Pancreas (tissue), 10 donors: ENCODE data around the gene GLG1. TPM values are rescaled to one million over a fixed set of nuclear protein-coding genes. Genes with fewer than 3 reads are reported as not detected.

Experiments used
- ATAC-seq, 4 donors: fragments of 200-7000 bp; cut with Tn5 transposase; one replicate each; pipeline versions ENCODE4 v1.8.0 to v1.9.1; 2020; ENCODE audit warnings: mild to moderate bottlenecking in 4 of 4, moderate library complexity in 4 of 4
- DNase-seq, 6 donors: peaks; one replicate each; pipeline ENCODE4 v3.0.0-alpha.2; 2020
- FAIRE-seq: peaks from 2 replicates; lab custom pipeline; 2012; peaks lifted over from hg19 to GRCh38; lab: Jason Lieb, UNC
- H3K27ac ChIP-seq, 4 donors: fragments of 200-600 bp; sonication (generic); 1 replicate in 3 of 4; 2 replicates in 1 of 4; pipeline versions ENCODE4 v1.5.0 to v1.8.0; 2020
- H3K27me3 ChIP-seq, 4 donors: fragments of 200-600 bp; one replicate each; pipeline ENCODE4 v1.8.0; 2021
- H3K36me3 ChIP-seq, 3 donors: fragments of 200-600 bp; sonication (generic) in 1 of 3; one replicate each; pipeline versions ENCODE4 v1.5.0 to v1.8.0; 2020 to 2021
- H3K4me1 ChIP-seq, 3 donors: fragments of 200-600 bp; one replicate each; pipeline ENCODE4 v1.8.0; 2021
- H3K4me3 ChIP-seq, 4 donors: fragments of 200-600 bp; sonication (generic) in 2 of 4; one replicate each; pipeline versions ENCODE4 v1.5.0 to v1.8.0; 2020 to 2021
- H3K9me3 ChIP-seq, 4 donors: fragments of 200-600 bp; one replicate each; pipeline ENCODE4 v1.8.0; 2021
- CTCF ChIP-seq, 4 donors: fragments of 200-600 bp; sonication (generic) in 3 of 4; IDR thresholded peaks; one replicate each; pipeline versions ENCODE4 v1.5.0 to v1.8.0; 2021; ENCODE audit warnings: antibody characterized with exemption in 4 of 4
- WGBS, 2 donors: extraction: QIAGEN DNeasy Blood & Tissue Kit; methylation state at CpG; one replicate each; pipeline ENCODE4 v1.1.7; 2013; 5-methylcytosine and 5-hydroxymethylcytosine counted together
- intact Hi-C, 3 donors: fragments of 100-400 bp; cut with DNase I; formaldehyde crosslinking; loops; one replicate each; pipeline versions ENCODE4 v1.11.1 to v1.14.2; 2022
- polyA plus RNA-seq, 2 donors: library from polyadenylated mRNA; stranded (reverse); fragments of 200-250 nt; gene quantifications; one replicate each; pipeline ENCODE4 v1.2.3, GENCODE V29; 2013
- total RNA-seq, 6 donors: library from RNA; stranded (reverse); fragmentation: NEBNext Ultra II Directional in 4 of 6; extraction: Animal tissue kit (Norgen Biotek cat#: 25700) in 4 of 6; gene quantifications; one replicate each; pipeline versions ENCODE4 v1.2.1 to v1.2.4, GENCODE V29; 2021 to 2023
- donor health status: healthy with polysubstance abuse.
- donor health status: DM: no; HTN: no; CAD: no; lungs with moderate emphysema.
- donor health status: DM: no; HTN: no; CAD: no.
- donor health status: control.
- donor health status: control.
- donor health status: Bipolar disorder and iron deficiency.
- donor health status: DM: yes; HTN: yes; CAD: no.
- donor health status: DM: no; HTN: no; CAD: no.
- donor health status: DM: no; HTN: no; CAD: no.
- donor health status: DM: yes; HTN: yes; CAD: no.

The GLG1 gene
- total and polyA plus RNA-seq, 8 donors = 30.6 to 93.2 (median 72.0) TPM

DNA sequence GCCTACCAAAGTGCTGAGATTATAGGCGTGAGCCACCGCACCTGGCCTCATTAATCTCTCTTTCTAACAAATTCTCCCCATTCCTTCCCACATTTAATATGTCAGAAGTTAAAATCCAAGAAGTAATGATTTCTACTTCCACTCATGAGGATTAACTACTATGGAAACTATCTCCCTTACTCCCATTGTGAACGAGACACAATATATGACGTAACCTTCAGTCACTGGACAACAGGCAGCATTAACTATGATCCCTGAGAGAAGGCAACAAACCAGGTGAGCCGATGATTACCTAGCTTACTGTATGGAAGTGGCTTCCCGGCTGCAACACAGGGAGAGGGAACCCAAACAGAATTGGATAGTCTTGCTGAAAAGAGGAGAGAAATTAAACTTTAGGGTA, 20.0 kb downstream of the GLG1 start:
- DNase-seq = no peak
- H3K27me3 ChIP-seq = no peaks in the 10 kb centered on the region
- TF ChIP-seq CTCF (IDR thresholded peaks at IDR 0.05) = no peak
- H3K27ac ChIP-seq = no peak overlapping the region
- whole genome bisulfite sequencing, 2 donors = 58 to 68% methylated on average over 6 of the region's 6 CpGs
- no peaks in the 10 kb centered on the region for H3K36me3 ChIP-seq
- ATAC-seq = peak in 2 of 4 donors; percentile 26 to 38
- intact Hi-C loops = no loop called here
- FAIRE-seq = no peak
- no peaks in the 10 kb centered on the region for H3K4me1 ChIP-seq
- H3K4me3 ChIP-seq = no peak overlapping the region
- no peaks in the 10 kb centered on the region for H3K9me3 ChIP-seq

DNA sequence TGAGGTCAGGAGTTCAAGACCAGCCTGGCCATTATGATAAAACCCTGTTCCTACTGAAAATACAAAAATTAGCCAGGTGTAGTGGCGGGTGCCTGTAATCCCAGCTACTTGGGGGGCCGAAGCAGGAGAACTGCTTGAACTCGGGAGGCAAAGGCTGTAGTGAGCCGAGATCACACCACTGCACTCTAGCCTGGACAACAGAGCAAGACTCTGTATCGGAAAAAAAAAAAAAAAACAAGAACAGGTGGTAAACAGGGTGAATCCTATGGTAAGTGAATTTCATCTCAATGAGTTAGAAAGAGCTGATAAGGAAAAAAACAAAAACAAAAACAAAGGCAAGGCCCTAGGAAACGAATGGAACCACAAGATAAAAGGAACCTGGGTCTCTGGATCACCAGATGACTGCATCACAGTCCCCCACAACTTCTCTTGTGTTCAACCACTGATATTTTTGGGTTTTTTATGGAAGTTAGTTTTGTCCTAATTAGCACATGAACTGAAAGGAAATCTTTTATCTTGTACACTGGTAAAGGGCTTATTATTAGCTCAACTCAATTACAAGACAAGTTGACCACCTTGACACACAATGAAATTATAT, 21.0 kb downstream of the GLG1 start:
- DNase-seq = no peak
- TF ChIP-seq CTCF (IDR thresholded peaks at IDR 0.05) = no peak
- H3K27ac ChIP-seq = no peak overlapping the region
- H3K9me3 ChIP-seq = no peaks in the 10 kb centered on the region
- no peaks in the 10 kb centered on the region for H3K4me1 ChIP-seq
- H3K36me3 ChIP-seq = no peaks in the 10 kb centered on the region
- no peak for FAIRE-seq
- no peaks in the 10 kb centered on the region for H3K27me3 ChIP-seq
- no peak for ATAC-seq
- WGBS, 2 donors = 89 to 92% methylated on average over 6 of the region's 6 CpGs
- intact Hi-C loops = no loop called here
- no peak overlapping the region for H3K4me3 ChIP-seq

DNA sequence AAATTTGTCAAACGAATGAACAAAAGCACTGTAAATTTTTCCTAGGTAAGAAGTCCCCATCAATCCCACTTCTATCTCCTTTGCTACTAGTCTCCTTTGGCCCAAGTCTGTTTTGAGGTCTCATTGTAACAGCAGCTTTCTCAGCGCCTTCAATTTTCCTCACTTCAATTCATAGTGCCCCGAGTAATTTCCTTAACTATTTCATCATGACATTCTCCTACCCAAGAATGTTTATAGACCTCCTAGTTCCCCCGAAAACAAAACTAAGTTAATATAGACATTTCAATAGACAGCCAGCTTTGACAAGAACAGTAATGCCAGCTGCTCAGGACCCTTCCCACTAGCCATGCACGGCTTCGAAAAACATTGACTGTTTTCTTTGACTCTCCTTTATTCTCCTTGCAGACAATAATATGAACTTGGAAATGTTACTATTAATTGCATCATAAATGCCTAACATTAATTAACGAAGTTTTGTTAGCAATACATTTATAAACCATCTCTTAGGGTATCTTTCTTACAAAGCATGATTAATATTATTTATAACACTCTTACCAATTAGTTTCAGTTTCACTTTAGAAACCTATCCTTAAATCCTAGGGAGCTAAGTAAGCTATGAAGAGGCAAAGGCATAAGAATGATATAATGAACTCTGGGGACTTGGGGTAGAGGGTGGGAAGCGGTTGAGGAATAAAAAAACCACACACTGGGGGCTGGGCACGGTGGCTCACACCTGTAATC, 22.8 kb downstream of the GLG1 start:
- ATAC-seq = no peak
- H3K27ac ChIP-seq = no peak overlapping the region
- H3K36me3 ChIP-seq = no peaks in the 10 kb centered on the region
- no peaks in the 10 kb centered on the region for H3K4me1 ChIP-seq
- no peaks in the 10 kb centered on the region for H3K27me3 ChIP-seq
- no peak for TF ChIP-seq CTCF (IDR thresholded peaks at IDR 0.05)
- H3K4me3 ChIP-seq = no peak overlapping the region
- H3K9me3 ChIP-seq = no peaks in the 10 kb centered on the region
- intact Hi-C loops = no loop called here
- no peak for FAIRE-seq
- no peak for DNase-seq
- WGBS, 2 donors = 87 to 90% methylated on average over 9 of the region's 9 CpGs

DNA sequence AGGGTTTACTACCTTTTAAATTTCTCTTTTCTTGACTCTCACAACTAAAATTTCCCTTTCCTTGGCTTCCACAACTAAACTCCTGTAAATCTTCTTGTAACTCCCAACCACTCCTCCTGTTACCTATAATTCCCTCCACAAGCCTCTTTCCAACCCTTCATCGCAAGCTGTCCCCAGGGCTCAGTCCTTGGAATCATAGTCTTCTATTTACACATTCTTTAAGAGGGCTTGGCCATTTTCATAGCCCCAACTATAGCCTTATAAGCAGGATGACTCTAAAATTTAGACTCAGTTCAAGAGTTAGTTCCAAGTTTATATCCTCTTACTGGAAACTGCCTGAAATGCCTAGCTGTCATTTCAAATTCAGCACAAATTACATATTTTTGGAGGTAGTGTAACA, 23.9 kb downstream of the GLG1 start:
- no peak for FAIRE-seq
- Histone ChIP-seq H3K27me3 (no peaks in the 10 kb centered on the region), H3K4me1 (peaks cover 0 to 7% (median 4%) of the 10 kb centered on the region in 3 donors), H3K36me3 (no peaks in the 10 kb centered on the region), H3K9me3 (no peaks in the 10 kb centered on the region), H3K4me3 (no peak overlapping the region), H3K27ac (no peak overlapping the region)
- ATAC-seq = no peak
- no peak for DNase-seq
- WGBS, 2 donors = 93 to 97% methylated on average over 1 of the region's 1 CpG
- no peak for TF ChIP-seq CTCF (IDR thresholded peaks at IDR 0.05)
- intact Hi-C loops = no loop called here

GRCh38 chr16:74580833-74581232, 26.1 kb downstream of the GLG1 start:
- no peak for TF ChIP-seq CTCF (IDR thresholded peaks at IDR 0.05)
- Histone ChIP-seq H3K27me3 (no peaks in the 10 kb centered on the region), H3K9me3 (no peaks in the 10 kb centered on the region), H3K4me1 (peaks cover 0 to 7% (median 4%) of the 10 kb centered on the region in 3 donors), H3K27ac (no peak overlapping the region), H3K36me3 (no peaks in the 10 kb centered on the region), H3K4me3 (no peak overlapping the region)
- DNase-seq (no peak), ATAC-seq (no peak), FAIRE-seq (no peak)
- intact Hi-C loops = no loop called here
- WGBS, 2 donors = 81 to 86% methylated on average over 3 of the region's 3 CpGs
